K562 (cell line): ENCODE results near the gene TANGO6. TPM values are rescaled to one million over a fixed set of nuclear protein-coding genes. Genes with fewer than 3 reads are reported as not detected.

ENCODE experiments used
- ATAC-seq: fragments of 200-7000 bp; cut with Tn5 transposase; 3 replicates; pipeline ENCODE4 v1.9.1; 2020; ENCODE audit warnings: moderate library complexity
- BruUV-seq: library from RNA; stranded (reverse); fragments of 400-500 nt; replicated peaks from 2 replicates; lab custom pipeline; 2021; lab: Mats Ljungman, UMichigan
- CTCF ChIA-PET: fragments of 300-600 bp; formaldehyde crosslinking; extraction: SDS; loops from one replicate; lab custom pipeline; 2021; ENCODE audit warnings: low intra/inter-chr PET ratio; lab: Yijun Ruan, JAX
- POLR2A ChIA-PET: fragments of 300-600, 350-650 bp; sonication (Branson Sonifier 250); formaldehyde crosslinking; extraction: SDS; loops from one replicate; lab custom pipeline; 2021; ENCODE audit warnings: antibody characterized with exemption, inconsistent platforms; lab: Yijun Ruan, JAX
- DNase-seq, 4 experiments: peaks; one replicate each; pipeline versions ENCODE4 v3.0.0 to v3.0.0-alpha.2; 2011 to 2018; ENCODE audit warnings: low spot score in 3 of 4, mixed read lengths in 3 of 4; ENCODE audit errors: extremely low read depth in 1 of 4
- FAIRE-seq: peaks from 2 replicates; lab custom pipeline; 2011; peaks lifted over from hg19 to GRCh38; lab: Jason Lieb, UNC
- H2AFZ ChIP-seq: 2 replicates; pipeline ENCODE4 v1.6.0; 2011; ENCODE audit warnings: low read depth, low read length, control low read depth, inconsistent platforms
- H3K27ac ChIP-seq: fragments of 200-600 bp; 3 replicates; pipeline ENCODE4 v1.8.0; 2011; ENCODE audit warnings: low read depth, mild to moderate bottlenecking, control low read depth, inconsistent platforms, low read length, moderate library complexity, mixed read lengths; ENCODE audit errors: extremely low read depth
- H3K27me3 ChIP-seq, 2 experiments: fragments of 300-600 bp in 1 of 2; 2 replicates in 1 of 2; 3 replicates in 1 of 2; pipeline versions ENCODE4 v1.6.0 to v1.8.0; 2011; ENCODE audit warnings: inconsistent platforms in 2 of 2, low read length in 2 of 2, mild to moderate bottlenecking in 1 of 2, mixed read lengths in 1 of 2, moderate library complexity in 1 of 2; ENCODE audit not compliant: control insufficient read depth in 2 of 2, insufficient read depth in 2 of 2
- H3K36me3 ChIP-seq: fragments of 300-600 bp; 3 replicates; pipeline ENCODE4 v1.8.0; 2011; ENCODE audit warnings: mild to moderate bottlenecking, low read length, inconsistent platforms; ENCODE audit not compliant: control insufficient read depth, insufficient read depth
- H3K4me1 ChIP-seq, 2 experiments: fragments of 200-600 bp in 1 of 2; replicated peaks in 1 of 2; 2 replicates in 1 of 2; 3 replicates in 1 of 2; pipeline versions ENCODE4 v1.5.1 to v1.8.0; 2011; ENCODE audit warnings: inconsistent platforms in 2 of 2, low read length in 2 of 2, mild to moderate bottlenecking in 1 of 2, mixed read lengths in 1 of 2, moderate library complexity in 1 of 2; ENCODE audit not compliant: control insufficient read depth in 2 of 2, insufficient read depth in 2 of 2
- H3K4me2 ChIP-seq: 2 replicates; pipeline ENCODE4 v1.6.1; 2011; ENCODE audit warnings: low read length, control low read depth, inconsistent platforms, mixed read lengths; ENCODE audit not compliant: insufficient read depth
- H3K4me3 ChIP-seq: fragments of 200-600 bp; sonication (generic), shearing (Covaris generic); 2 replicates; pipeline ENCODE4 v1.5.1; 2016; ENCODE audit warnings: control low read depth, inconsistent platforms
- H3K79me2 ChIP-seq: fragments of 200-600 bp; 3 replicates; pipeline ENCODE4 v1.8.0; 2011; ENCODE audit warnings: low read length, inconsistent platforms; ENCODE audit not compliant: control insufficient read depth, insufficient read depth
- H3K9ac ChIP-seq, 2 experiments: 2 replicates each; pipeline versions ENCODE4 v1.6.0 to v1.6.1; 2011; ENCODE audit warnings: low read depth in 2 of 2, low read length in 2 of 2, control low read depth in 1 of 2, inconsistent platforms in 1 of 2, mild to moderate bottlenecking in 1 of 2, mixed read lengths in 1 of 2; ENCODE audit not compliant: insufficient read depth in 1 of 2
- H3K9me1 ChIP-seq: one replicate; pipeline ENCODE4 v1.6.0; 2011; ENCODE audit warnings: inconsistent platforms, mild to moderate bottlenecking, low read length, moderate library complexity; ENCODE audit not compliant: control insufficient read depth, insufficient read depth
- H3K9me3 ChIP-seq: replicated peaks from 2 replicates; pipeline ENCODE4 v1.5.1; 2011; ENCODE audit warnings: low read depth, low read length, inconsistent platforms; ENCODE audit not compliant: control insufficient read depth, insufficient read depth
- H4K20me1 ChIP-seq: replicated peaks from 2 replicates; pipeline ENCODE4 v1.6.1; 2011; ENCODE audit warnings: low read length, inconsistent platforms, mixed read lengths; ENCODE audit not compliant: control insufficient read depth, insufficient read depth
- C11orf30 ChIP-seq: fragments of 450-650 bp; IDR thresholded peaks from 2 replicates; pipeline ENCODE4 v1.6.1; 2016; ENCODE audit warnings: low read depth, mild to moderate bottlenecking
- CHD1 ChIP-seq: fragments of 200-600 bp; sonication (generic); IDR thresholded peaks from one replicate; pipeline ENCODE4 v1.6.1; 2012; ENCODE audit warnings: mild to moderate bottlenecking, moderate library complexity, low read length, inconsistent platforms
- CREB1 ChIP-seq, 2 experiments: sonication (generic) in 1 of 2; formaldehyde crosslinking in 1 of 2; IDR thresholded peaks; 2 replicates each; pipeline versions ENCODE4 v1.6.1 to v1.8.0; 2012 to 2022; ENCODE audit warnings: inconsistent platforms in 1 of 2, mild to moderate bottlenecking in 1 of 2, missing genetic modification reagents in 1 of 2, moderate library complexity in 1 of 2
- ETV5 ChIP-seq: sonication (generic); formaldehyde crosslinking; IDR thresholded peaks from 2 replicates; pipeline ENCODE4 v1.4.0; 2020; ENCODE audit warnings: low read depth, mild to moderate bottlenecking, missing genetic modification reagents
- HES1 ChIP-seq: fragments of 450-650 bp; IDR thresholded peaks from 2 replicates; pipeline ENCODE4 v1.6.1; 2016; ENCODE audit warnings: low read depth, mild to moderate bottlenecking, moderate library complexity
- IRF2 ChIP-seq: sonication (generic); formaldehyde crosslinking; IDR thresholded peaks from 2 replicates; pipeline ENCODE4 v1.8.1; 2022; ENCODE audit warnings: mild to moderate bottlenecking, missing genetic modification reagents
- JUNB ChIP-seq: fragments of 450-650 bp; formaldehyde crosslinking; conservative IDR thresholded peaks from 2 replicates; pipeline ENCODE4 v1.4.0; 2020; ENCODE audit warnings: mild to moderate bottlenecking
- MAFF ChIP-seq: IDR thresholded peaks from 2 replicates; pipeline ENCODE4 v1.6.1; 2012; ENCODE audit warnings: low read length, improper control_type of control experiment
- MAFG ChIP-seq: fragments of 450-650 bp; conservative IDR thresholded peaks from 2 replicates; pipeline ENCODE4 v1.6.1; 2016; ENCODE audit warnings: missing genetic modification characterization, missing compliant biosample characterization
- MYNN ChIP-seq, 2 experiments: sonication (generic); formaldehyde crosslinking in 1 of 2; IDR thresholded peaks; 2 replicates each; pipeline versions ENCODE4 v1.5.0 to v1.6.1; 2016 to 2020; ENCODE audit warnings: antibody characterized with exemption in 1 of 2, missing genetic modification reagents in 1 of 2
- PTTG1 ChIP-seq: fragments of 450-650 bp; IDR thresholded peaks from 2 replicates; pipeline ENCODE4 v1.6.1; 2016; ENCODE audit warnings: low read depth, mild to moderate bottlenecking, missing genetic modification characterization, missing compliant biosample characterization
- RBM25 ChIP-seq: fragments of 200-400 bp; formaldehyde crosslinking; IDR thresholded peaks from 2 replicates; pipeline ENCODE4 v1.6.1; 2018; ENCODE audit warnings: low read length, low read depth, moderate library complexity; ENCODE audit not compliant: severe bottlenecking
- RHOXF2B ChIP-seq: fragments of 250-450 bp; sonication (Bioruptor Pico); conservative IDR thresholded peaks from 2 replicates; pipeline ENCODE4 v1.5.1; 2021
- SFPQ ChIP-seq: fragments of 200-400 bp; formaldehyde crosslinking; IDR thresholded peaks from 2 replicates; pipeline ENCODE4 v1.6.1; 2017; ENCODE audit warnings: mild to moderate bottlenecking, low read depth, low read length, moderate library complexity
- THRA ChIP-seq: fragments of 450-650 bp; IDR thresholded peaks from 2 replicates; pipeline ENCODE4 v1.6.1; 2017; ENCODE audit warnings: mild to moderate bottlenecking, moderate library complexity
- TRIM24 ChIP-seq, 2 experiments: fragments of 450-650 bp; IDR thresholded peaks; 2 replicates each; pipeline ENCODE4 v1.6.1; 2016
- ZNF134 ChIP-seq: fragments of 250-450 bp; sonication (Bioruptor Pico); conservative IDR thresholded peaks from 2 replicates; pipeline ENCODE4 v1.4.0; 2020
- ZNF316 ChIP-seq: fragments of 450-650 bp; IDR thresholded peaks from 2 replicates; pipeline ENCODE4 v1.6.1; 2016
- WGBS: fragments of 100-300 bp; shearing (Covaris generic); methylation state at CpG from one replicate; pipeline ENCODE4 v1.1.6; 2016; ENCODE audit warnings: low coverage, mixed read lengths; ENCODE audit not compliant: insufficient coverage; ENCODE audit errors: missing lambda C conversion rate; 5-methylcytosine and 5-hydroxymethylcytosine counted together
- in situ Hi-C: fragments of 300-500 bp; cut with MboI; formaldehyde crosslinking; loops from 4 replicates; pipeline ENCODE4 v1.15.0; 2018; ENCODE audit warnings: inconsistent platforms, mixed read lengths
- intact Hi-C: fragments of 100-400 bp; cut with micrococcal nuclease; formaldehyde crosslinking; loops from 2 replicates; pipeline ENCODE4 v1.14.2; 2022
- polyA plus RNA-seq, 8 experiments: library from polyadenylated mRNA; depleted of rRNA in 4 of 8; stranded (reverse) in 5 of 8; unstranded in 3 of 8; fragments of >200 nt; fragmentation: Nextera tagmentation in 2 of 8; fragmentation: Illumina TruSeq in 1 of 8; extraction: Ambion mirVana in 2 of 8; extraction: Trizol in 1 of 8; gene quantifications; 2 replicates each; pipeline versions ENCODE4 v1.2.1 to v1.2.3, GENCODE V29; 2011 to 2014; ENCODE audit warnings: inconsistent platforms in 1 of 8, missing spikeins in 1 of 8
- total RNA-seq, 7 experiments: library from RNA; depleted of rRNA in 6 of 7; stranded (reverse); fragments of >200 nt in 6 of 7; fragmentation: Illumina TruSeq in 2 of 7; extraction: Trizol in 2 of 7; gene quantifications; 2 replicates each; pipeline versions ENCODE4 v1.2.1 to v1.2.3, GENCODE V29; 2011 to 2021; ENCODE audit warnings: low replicate concordance in 1 of 7
- TF ChIP-seq, protein P1 (sequence below), 3 experiments: fragments of 200-800 bp in 1 of 3; sonication (Bioruptor generic) in 1 of 3; sonication (generic) in 1 of 3; formaldehyde crosslinking in 1 of 3; IDR thresholded peaks; 2 replicates each; pipeline versions ENCODE4 v1.6.1 to v1.8.0; 2016 to 2022; ENCODE audit warnings: mild to moderate bottlenecking in 2 of 3, missing compliant biosample characterization in 2 of 3, missing genetic modification characterization in 2 of 3, missing genetic modification reagents in 1 of 3

Gene TANGO6
- total and polyA plus RNA-seq, 9 of the 15 experiments (the other 6 are each of a cell fraction or from before 2014, with no cell fraction given), result 1.6 to 15.2 (median 9.6) TPM

DNA sequence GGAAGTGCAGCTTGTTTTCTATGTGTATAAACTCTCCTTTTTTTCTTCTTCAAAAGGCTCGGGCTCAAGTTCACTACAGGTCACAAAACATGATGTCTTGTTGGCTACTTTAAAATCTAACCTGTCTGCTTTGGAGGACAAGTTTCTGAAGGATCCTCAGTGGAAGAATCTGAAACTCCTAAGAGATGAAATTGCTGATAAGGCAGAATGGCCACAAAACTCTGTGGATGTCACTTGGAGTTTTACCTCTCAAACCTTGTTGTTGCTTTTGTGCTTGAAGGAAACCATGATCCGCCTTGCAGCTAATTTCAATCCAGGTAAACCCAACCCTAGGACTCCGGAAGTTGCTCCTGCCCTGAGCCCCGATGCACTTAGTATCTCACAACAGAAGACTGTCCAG, 16.5 kb downstream of the TANGO6 start:
- CTCF ChIA-PET, result no interaction called here
- H3K4me3 ChIP-seq, result no peak overlapping the region
- no peaks in the 10 kb centered on the region for H3K9me1 ChIP-seq
- H3K9me3 ChIP-seq, result no peaks in the 10 kb centered on the region
- in situ Hi-C loops, result no loop called here
- no peak for FAIRE-seq
- H2AFZ ChIP-seq, result no peak overlapping the region
- POLR2A ChIA-PET, result interaction anchor here (0.7 to 0.9 kb wide), 3 partner anchors 16 to 290 kb away, joined by 3 to 4 read pairs (median 4); no protein-coding TSS in a partner anchor
- WGBS, result 78% methylated on average over 4 of the region's 4 CpGs
- H3K79me2 ChIP-seq, result no peaks in the 10 kb centered on the region
- H3K36me3 ChIP-seq, result peaks cover 23% of the 10 kb centered on the region; the same call in 2 of the 3 replicates
- ATAC-seq, result no peak
- H3K4me2 ChIP-seq, result no peak overlapping the region
- DNase-seq, result no peak
- peaks cover 2 to 4% of the 10 kb centered on the region in 2 experiments; a peak in 2 of 5 replicates for H3K4me1 ChIP-seq
- intact Hi-C loops, result no loop called here
- no TSS peak for BruUV-seq
- H3K27me3 ChIP-seq, result no peaks in the 10 kb centered on the region
- no peaks in the 10 kb centered on the region for H4K20me1 ChIP-seq
- no peak overlapping the region for H3K9ac ChIP-seq
- H3K27ac ChIP-seq, result no peak overlapping the region
- TF ChIP-seq TRIM24 (IDR thresholded peaks at IDR 0.05) (no peak), SFPQ (no peak), ZNF134 (CRISPR knock-in tag) (no peak), RBM25 (no peak), C11orf30 (peak; percentile 79), ZNF316 (peak; percentile 91), PTTG1 (tag) (no peak), MAFF (peak; percentile 82), THRA (no peak), IRF2 (CRISPR knock-in tag) (no peak), HES1 (no peak), ETV5 (CRISPR knock-in tag) (no peak), CREB1 (IDR thresholded peaks at IDR 0.05) (no peak), CREB1 (CRISPR knock-in tag; IDR thresholded peaks at IDR 0.05) (no peak), CHD1 (no peak), MYNN (IDR thresholded peaks at IDR 0.05) (no peak), MYNN (CRISPR knock-in tag; IDR thresholded peaks at IDR 0.05) (no peak), MAFG (peak; percentile 76), RHOXF2B (CRISPR knock-in tag) (no peak), JUNB (CRISPR knock-in tag) (no peak)
- TF ChIP-seq, protein P1, sequence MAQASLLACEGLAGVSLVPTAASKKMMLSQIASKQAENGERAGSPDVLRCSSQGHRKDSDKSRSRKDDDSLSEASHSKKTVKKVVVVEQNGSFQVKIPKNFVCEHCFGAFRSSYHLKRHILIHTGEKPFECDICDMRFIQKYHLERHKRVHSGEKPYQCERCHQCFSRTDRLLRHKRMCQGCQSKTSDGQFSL (CRISPR knock-in tag; IDR thresholded peaks at IDR 0.05), result no peak
- TF ChIP-seq, protein P1 (tag; IDR thresholded peaks at IDR 0.05), result no peak
